Activated CD8-positive, alpha-beta T cell treated with anti-CD3 and anti-CD28 coated beads for 36 hours (primary cell): ENCODE measurements around the gene NDUFB3. TPM values are rescaled to one million over a fixed set of nuclear protein-coding genes. Genes with fewer than 3 reads are reported as not detected.

ENCODE experiments used
- ATAC-seq: fragments of 200-7000 bp; cut with Tn5 transposase; one replicate; pipeline ENCODE4 v1.10.0; 2021; ENCODE audit warnings: mild to moderate bottlenecking, moderate library complexity
- CTCF ChIA-PET: fragments of 350-600 bp; sonication (Branson Sonifier 250); formaldehyde crosslinking; loops from one replicate; lab custom pipeline; 2021; ENCODE audit warnings: antibody characterized with exemption; lab: Charles Lee
- POLR2A ChIA-PET: fragments of 350-600 bp; sonication (Branson Sonifier 250); formaldehyde crosslinking; loops from one replicate; lab custom pipeline; 2021; ENCODE audit warnings: antibody characterized with exemption; lab: Charles Lee
- DNase-seq: peaks from one replicate; pipeline ENCODE4 v3.0.0-alpha.2; 2020
- H3K27ac Mint-ChIP-seq: one replicate; pipeline ENCODE4 v1.8.0; 2021; ENCODE audit warnings: mild to moderate bottlenecking, mixed read lengths
- H3K27me3 Mint-ChIP-seq: one replicate; pipeline ENCODE4 v1.8.0; 2021; ENCODE audit warnings: mixed read lengths
- H3K36me3 Mint-ChIP-seq: one replicate; pipeline ENCODE4 v1.8.0; 2021; ENCODE audit warnings: low read depth, mixed read lengths
- H3K4me1 Mint-ChIP-seq: one replicate; pipeline ENCODE4 v1.8.0; 2021; ENCODE audit warnings: low read depth, mixed read lengths
- H3K4me3 Mint-ChIP-seq: one replicate; pipeline ENCODE4 v1.8.0; 2021; ENCODE audit warnings: mild to moderate bottlenecking, moderate library complexity, mixed read lengths
- H3K9me3 Mint-ChIP-seq: one replicate; pipeline ENCODE4 v1.8.0; 2021; ENCODE audit warnings: mixed read lengths
- CTCF ChIP-seq: fragments of 200-600 bp; IDR thresholded peaks from one replicate; pipeline ENCODE4 v1.8.0; 2022; ENCODE audit warnings: antibody characterized with exemption, mild to moderate bottlenecking
- intact Hi-C: fragments of 100-400 bp; cut with micrococcal nuclease; formaldehyde crosslinking; loops from one replicate; pipeline ENCODE4 v1.10.0; 2022
- total RNA-seq, 2 experiments: library from RNA; stranded (reverse); gene quantifications; one replicate each; pipeline ENCODE4 v1.2.3, GENCODE V29; 2021

Gene NDUFB3
- total RNA-seq, 2 experiments from 2014 or later: 134 to 140 TPM

GRCh38 chr2:201128033-201128432, 56.2 kb downstream of the NDUFB3 start:
- Mint-ChIP-seq H3K9me3 (no peaks in the 10 kb centered on the region), H3K4me1 (peaks cover 64% of the 10 kb centered on the region), H3K4me3 (peak overlapping the region; percentile 95), H3K27me3 (no peaks in the 10 kb centered on the region), H3K27ac (peak overlapping the region; percentile 92), H3K36me3 (peaks cover 72% of the 10 kb centered on the region)
- DNase-seq (no peak), ATAC-seq (no peak)
- ChIA-PET CTCF (interaction anchor here (1.2 to 5.9 kb wide), 2 partner anchors 11 to 30 kb away, joined by 5 to 93 read pairs; partner anchors contain the start of gene CFLAR), POLR2A (interaction anchor here (0.7 to 2.6 kb wide), 3 partner anchors 165 to 267 kb away, joined by 3 to 14 read pairs (median 3); partner anchors contain the start of genes CLK1 and ORC2)
- TF ChIP-seq CTCF: no peak
- intact Hi-C loops: no loop called here

- ATAC-seq (peak; percentile 14), DNase-seq (peak; percentile 68)
- intact Hi-C loops: no loop called here
Measured at GRCh38 chr2:201128933-201129505, 57.2 kb downstream of the NDUFB3 start.

GRCh38 chr2:201130524-201131186, 58.9 kb downstream of the NDUFB3 start:
- intact Hi-C loops: loop anchor here (1.0 kb wide), 1 partner anchor 13 kb away; no protein-coding TSS in a partner anchor
- Mint-ChIP-seq H3K4me3 (peak overlapping the region; percentile 95), H3K36me3 (peaks cover 74% of the 10 kb centered on the region), H3K27me3 (no peaks in the 10 kb centered on the region), H3K27ac (peak overlapping the region; percentile 98), H3K4me1 (peaks cover 55% of the 10 kb centered on the region), H3K9me3 (no peaks in the 10 kb centered on the region)
- ATAC-seq (peak; percentile 42), DNase-seq (peak; percentile 61)
- ChIA-PET CTCF (interaction anchor here (0.8 to 5.9 kb wide), 12 partner anchors 10 to 102 kb away, joined by 3 to 93 read pairs (median 5); partner anchors contain the start of genes CASP10 and CFLAR), POLR2A (interaction anchor here (0.8 to 4.4 kb wide), 11 partner anchors 12 to 317 kb away, joined by 3 to 21 read pairs (median 4); partner anchors contain the start of genes CLK1, HYCC2, NDUFB3 and NIF3L1)
- TF ChIP-seq CTCF: no peak

More at GRCh38 chr2:201128933-201129505, 57.2 kb downstream of the NDUFB3 start:
- peaks cover 75% of the 10 kb centered on the region for H3K36me3 Mint-ChIP-seq
- H3K4me3 Mint-ChIP-seq: peak overlapping the region; percentile 95
- POLR2A ChIA-PET: interaction anchor here (0.6 to 3.4 kb wide), 9 partner anchors 17 to 1138 kb away, joined by 3 to 21 read pairs (median 3); partner anchors contain the start of genes CLK1, HYCC2, NDUFB3 and ORC2
- CTCF ChIA-PET: interaction anchor here (1.2 to 5.9 kb wide), 7 partner anchors 8 to 103 kb away, joined by 3 to 93 read pairs (median 7); partner anchors contain the start of genes CASP10 and CFLAR
- no peaks in the 10 kb centered on the region for H3K27me3 Mint-ChIP-seq
- TF ChIP-seq CTCF: no peak
- H3K9me3 Mint-ChIP-seq: no peaks in the 10 kb centered on the region
- peaks cover 59% of the 10 kb centered on the region for H3K4me1 Mint-ChIP-seq
- peak overlapping the region; percentile 98 for H3K27ac Mint-ChIP-seq

- Mint-ChIP-seq H3K27ac (peak overlapping the region; percentile 98), H3K9me3 (no peaks in the 10 kb centered on the region), H3K4me1 (peaks cover 54% of the 10 kb centered on the region), H3K4me3 (peak overlapping the region; percentile 95), H3K27me3 (no peaks in the 10 kb centered on the region), H3K36me3 (peaks cover 78% of the 10 kb centered on the region)
- DNase-seq: no peak
- no peak for TF ChIP-seq CTCF
- POLR2A ChIA-PET: interaction anchor here (0.7 to 4.4 kb wide), 10 partner anchors 10 to 268 kb away, joined by 3 to 20 read pairs (median 4); partner anchors contain the start of genes CASP10 and CLK1
- ATAC-seq: peak; percentile 9
- intact Hi-C loops: no loop called here
- CTCF ChIA-PET: interaction anchor here (1.3 to 5.9 kb wide), 9 partner anchors 9 to 169 kb away, joined by 3 to 93 read pairs (median 6); partner anchors contain the start of genes CFLAR and ORC2
Measured at GRCh38 chr2:201132518-201132917, 60.7 kb downstream of the NDUFB3 start.

Other genes starting within 250 kb of the NDUFB3 start
- 100 to 1,000 TPM; 121 to 122 TPM for gene CLK1, start 207.3 kb upstream of the NDUFB3 start, total RNA-seq
- 10 to 100 TPM; 97.9 to 99.4 TPM for gene PPIL3, start 182.9 kb upstream of the NDUFB3 start, total RNA-seq
- gene NIF3L1, start 182.6 kb upstream of the NDUFB3 start, total RNA-seq: 10 to 100 TPM; 30.8 to 35.3 TPM
- gene ORC2, start 108.3 kb upstream of the NDUFB3 start, total RNA-seq: 10 to 100 TPM; 51.3 to 59.2 TPM
- gene HYCC2, start 330 bp upstream of the NDUFB3 start, total RNA-seq: 10 to 100 TPM; 24.7 to 26.9 TPM
- 100 to 1,000 TPM; 222 to 229 TPM for gene CFLAR, start 44.2 kb downstream of the NDUFB3 start, total RNA-seq
- 10 to 100 TPM; 18.3 to 22.6 TPM for gene CASP10, start 111.1 kb downstream of the NDUFB3 start, total RNA-seq
- 10 to 100 TPM; 35.2 to 38.4 TPM for gene CASP8, start 188.5 kb downstream of the NDUFB3 start, total RNA-seq